Measurements from ENCODE around the gene RPP25. TPM values are rescaled to one million over a fixed set of nuclear protein-coding genes. Genes with fewer than 3 reads are reported as not detected.
A peak's percentile ranks its signal among the peaks of the same experiment; 100 is the strongest.
"Not testable (repeated sequence)": the region's sequence is repeated elsewhere in the genome, so short reads cannot be mapped to it uniquely, and the experiment has no call there.

Gene RPP25
- total and polyA plus RNA-seq, 3 experiments from 2014 or later: 2.5 to 7.4 (median 6.1) TPM

DNA sequence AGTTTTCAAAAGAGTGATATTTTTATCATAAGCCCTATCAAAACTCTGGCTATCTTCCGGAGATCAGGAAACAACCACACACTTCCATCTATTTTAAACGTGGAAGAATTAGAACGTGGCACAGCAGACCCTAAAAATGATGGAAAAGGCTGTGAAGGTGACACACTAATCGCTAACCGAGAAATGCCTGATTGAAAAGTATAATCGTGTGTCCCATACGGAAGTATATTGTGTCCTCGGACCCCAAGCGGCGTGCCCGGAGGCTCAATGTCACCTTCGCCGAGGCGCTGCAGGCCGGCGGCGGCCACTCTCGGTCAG lies 19.3 kb downstream of the RPP25 start:
- POLR2A ChIA-PET: interaction anchor here (1.0 to 1.2 kb wide), 4 partner anchors 20 to 150 kb away, joined by 3 to 8 read pairs (median 6); partner anchors contain the start of genes FAM219B and RPP25
- Histone ChIP-seq H3K36me3 (ENCODE audit: insufficient read depth, low read length) (no peaks in the 10 kb centered on the region), H3K4me1 (ENCODE audit: insufficient read depth, low read length) (peaks cover 23% of the 10 kb centered on the region), H3K9me3 (ENCODE audit: low read length) (no peaks in the 10 kb centered on the region), H3K27me3 (ENCODE audit: insufficient read depth, low read length, poor library complexity, severe bottlenecking) (no peaks in the 10 kb centered on the region), H3K27ac (ENCODE audit: low read depth, low read length) (peak overlapping the region; percentile 86), H3K4me3 (ENCODE audit: low read length) (peak overlapping the region; percentile 67)
- H3K4me1 Mint-ChIP-seq: peaks cover 28 to 42% (median 37%) of the 10 kb centered on the region in 3 donors
- CTCF ChIA-PET: interaction anchor here (0.9 to 1.5 kb wide), 5 partner anchors 13 to 166 kb away, joined by 3 to 8 read pairs (median 4); no protein-coding TSS in a partner anchor
- H3K4me3 Mint-ChIP-seq: peak overlapping the region; percentile 91 to 98 (median 94)
- no peak for DNase-seq
- peaks cover 0 to 6% (median 0%) of the 10 kb centered on the region in 3 donors for H3K36me3 Mint-ChIP-seq
- H3K9me3 Mint-ChIP-seq: no peaks in the 10 kb centered on the region
- peaks cover 0 to 3% of the 10 kb centered on the region in 2 donors for H3K27me3 Mint-ChIP-seq
- peak overlapping the region; percentile 46 to 91 (median 83) for H3K27ac Mint-ChIP-seq

DNA sequence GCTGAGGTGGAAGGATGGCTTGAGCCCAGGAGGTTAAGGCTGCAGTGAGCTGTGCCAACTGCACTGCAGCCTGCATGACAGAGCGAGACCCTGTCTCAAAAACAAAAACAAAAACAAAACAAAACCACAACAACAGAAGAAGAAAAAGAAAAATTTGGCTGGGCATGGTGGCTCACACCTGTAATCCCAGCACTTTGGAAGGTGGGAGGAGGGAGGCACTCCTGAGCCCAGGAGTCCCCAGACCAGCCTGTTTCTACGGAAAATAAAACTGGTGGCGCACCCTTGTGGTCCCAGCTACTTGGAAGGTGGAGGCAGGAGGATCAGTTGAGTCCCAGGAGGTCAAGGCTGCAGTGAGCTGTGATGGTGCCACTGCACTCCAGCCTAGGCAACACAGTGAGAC lies 21.4 kb downstream of the RPP25 start:
- H3K4me1 Mint-ChIP-seq: peaks cover 30 to 48% (median 45%) of the 10 kb centered on the region in 3 donors
- H3K27me3 ChIP-seq (ENCODE audit: insufficient read depth, low read length, poor library complexity, severe bottlenecking); H3K9me3 ChIP-seq (ENCODE audit: low read length); H3K27ac ChIP-seq (ENCODE audit: low read depth, low read length); H3K36me3 ChIP-seq (ENCODE audit: insufficient read depth, low read length); H3K27me3 Mint-ChIP-seq; POLR2A ChIA-PET; H3K9me3 Mint-ChIP-seq; DNase-seq; H3K4me3 ChIP-seq (ENCODE audit: low read length): not testable (repeated sequence)
- CTCF ChIA-PET: interaction anchor here (0.8 to 2.2 kb wide), 4 partner anchors 16 to 269 kb away, joined by 3 to 8 read pairs (median 6); partner anchors contain the start of gene FAM219B
- peak overlapping the region; percentile 50 to 89 (median 59) for H3K4me3 Mint-ChIP-seq
- peak overlapping the region in 6 of 8 donors; percentile 7 to 80 (median 68) for H3K27ac Mint-ChIP-seq
- peaks cover 23% of the 10 kb centered on the region for H3K4me1 ChIP-seq (ENCODE audit: insufficient read depth, low read length)
- H3K36me3 Mint-ChIP-seq: peaks cover 0 to 18% (median 4%) of the 10 kb centered on the region in 3 donors

DNA sequence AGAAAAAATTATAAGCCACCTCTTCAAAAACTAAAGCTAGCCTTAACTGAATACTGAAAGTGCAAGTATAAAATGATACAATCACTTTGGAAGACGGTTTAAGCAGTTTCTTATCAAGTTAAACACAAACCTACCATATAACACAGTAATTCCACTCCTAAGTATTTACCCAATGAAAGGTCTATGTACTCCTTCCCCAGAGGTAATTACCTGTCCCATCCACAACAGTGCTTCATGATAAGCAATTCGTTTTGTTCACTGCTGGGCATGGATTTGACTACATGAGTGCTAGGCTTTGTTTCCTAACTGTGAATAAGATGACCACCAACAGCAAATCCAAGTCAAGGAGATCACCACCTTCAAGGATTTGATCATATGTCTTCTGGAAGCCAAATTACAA lies 23.0 kb downstream of the RPP25 start:
- Histone ChIP-seq H3K27ac (ENCODE audit: low read depth, low read length) (no peak overlapping the region), H3K27me3 (ENCODE audit: insufficient read depth, low read length, poor library complexity, severe bottlenecking) (no peaks in the 10 kb centered on the region), H3K9me3 (ENCODE audit: low read length) (no peaks in the 10 kb centered on the region), H3K4me1 (ENCODE audit: insufficient read depth, low read length) (peaks cover 23% of the 10 kb centered on the region), H3K36me3 (ENCODE audit: insufficient read depth, low read length) (peaks cover 11% of the 10 kb centered on the region), H3K4me3 (ENCODE audit: low read length) (no peak overlapping the region)
- H3K27ac Mint-ChIP-seq: peak overlapping the region in 7 of 8 donors; percentile 7 to 68 (median 36)
- H3K9me3 Mint-ChIP-seq: no peaks in the 10 kb centered on the region
- no peak for DNase-seq
- peaks cover 0 to 30% (median 4%) of the 10 kb centered on the region in 3 donors for H3K36me3 Mint-ChIP-seq
- peaks cover 0 to 1% of the 10 kb centered on the region in 2 donors for H3K27me3 Mint-ChIP-seq
- POLR2A ChIA-PET: no interaction called here
- H3K4me1 Mint-ChIP-seq: peaks cover 30 to 48% (median 45%) of the 10 kb centered on the region in 3 donors
- H3K4me3 Mint-ChIP-seq: peak overlapping the region in 3 of 7 donors; percentile 20 to 71 (median 59)
- CTCF ChIA-PET: interaction anchor here (1.7 to 2.0 kb wide), 2 partner anchors 26 to 32 kb away, joined by 6 to 8 read pairs; partner anchors contain the start of gene FAM219B

DNA sequence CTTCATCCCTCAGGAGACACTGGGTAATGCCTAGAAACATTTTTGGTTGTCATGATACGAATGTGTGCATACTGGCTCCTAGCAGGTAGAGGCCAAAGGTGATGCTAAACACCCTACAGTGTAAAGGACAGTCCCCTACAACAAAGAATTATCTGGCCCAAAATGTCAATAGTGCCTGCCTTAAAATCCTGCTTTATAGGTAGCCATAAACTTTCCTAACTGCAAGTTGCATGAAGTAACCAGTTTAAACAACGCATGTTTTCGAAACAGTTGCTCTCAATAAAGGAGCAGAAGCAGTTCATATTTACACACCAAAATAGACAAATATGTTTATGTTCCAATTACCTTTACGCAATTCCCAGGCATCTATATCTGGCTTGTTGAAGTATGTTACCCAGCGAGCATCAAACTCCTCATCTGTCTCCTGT lies 27.8 kb downstream of the RPP25 start:
- peaks cover 10 to 21% (median 16%) of the 10 kb centered on the region in 3 donors for H3K4me1 Mint-ChIP-seq
- Histone ChIP-seq H3K9me3 (ENCODE audit: low read length) (no peaks in the 10 kb centered on the region), H3K27me3 (ENCODE audit: insufficient read depth, low read length, poor library complexity, severe bottlenecking) (no peaks in the 10 kb centered on the region), H3K36me3 (ENCODE audit: insufficient read depth, low read length) (peaks cover 16% of the 10 kb centered on the region), H3K27ac (ENCODE audit: low read depth, low read length) (no peak overlapping the region), H3K4me3 (ENCODE audit: low read length) (no peak overlapping the region), H3K4me1 (ENCODE audit: insufficient read depth, low read length) (peaks cover 5% of the 10 kb centered on the region)
- ChIA-PET POLR2A (no interaction called here), CTCF (no interaction called here)
- H3K27me3 Mint-ChIP-seq: no peaks in the 10 kb centered on the region
- H3K4me3 Mint-ChIP-seq: no peak overlapping the region
- peaks cover 0 to 49% (median 9%) of the 10 kb centered on the region in 3 donors for H3K36me3 Mint-ChIP-seq
- H3K27ac Mint-ChIP-seq: peak overlapping the region in 1 of 8 donors; percentile 21
- H3K9me3 Mint-ChIP-seq: no peaks in the 10 kb centered on the region
- no peak for DNase-seq

DNA sequence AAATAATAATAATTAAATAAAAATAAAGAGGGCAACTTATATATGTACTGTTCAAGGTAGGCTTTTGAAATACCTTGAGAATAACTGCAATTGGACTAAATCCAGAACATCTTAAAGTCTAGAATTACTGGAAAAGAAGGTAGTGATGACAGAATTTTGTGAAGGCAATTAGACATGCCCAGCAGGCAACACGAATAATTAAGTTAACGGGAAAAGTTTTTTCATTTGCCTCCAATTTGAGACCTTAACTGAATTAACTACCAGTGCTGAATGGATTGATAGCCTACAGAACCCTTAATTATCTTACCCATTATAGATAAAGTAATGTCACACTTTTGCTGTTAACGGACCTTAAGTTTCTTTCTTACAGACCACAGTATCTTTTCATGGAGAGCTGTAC lies 32.0 kb downstream of the RPP25 start:
- no peaks in the 10 kb centered on the region for H3K9me3 Mint-ChIP-seq

DNA sequence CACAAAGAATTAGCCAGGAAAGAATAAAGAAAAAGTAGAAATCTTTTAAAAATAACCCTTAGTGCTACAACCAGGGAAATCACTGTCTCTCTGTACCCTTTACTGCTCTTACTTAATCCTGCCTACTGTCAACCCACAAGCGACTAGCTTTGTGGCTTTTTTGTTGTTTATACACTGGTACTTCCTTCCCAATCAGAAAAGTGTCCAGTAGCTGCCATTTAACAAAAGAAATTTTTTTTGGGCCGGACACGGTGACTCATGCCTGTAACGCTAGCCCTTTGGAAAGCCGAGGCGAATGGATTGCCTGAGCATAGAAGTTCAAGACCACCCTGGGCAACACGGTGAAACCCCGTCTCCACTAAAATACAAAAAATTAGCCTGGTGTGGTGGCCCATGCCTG lies 36.1 kb downstream of the RPP25 start:
- Mint-ChIP-seq H3K27ac (peak overlapping the region in 2 of 8 donors; percentile 4 to 18), H3K36me3 (peaks cover 5 to 68% (median 25%) of the 10 kb centered on the region in 3 donors), H3K4me3 (no peak overlapping the region), H3K4me1 (peaks cover 0 to 5% (median 0%) of the 10 kb centered on the region in 3 donors), H3K9me3 (no peaks in the 10 kb centered on the region), H3K27me3 (no peaks in the 10 kb centered on the region)
- ChIA-PET POLR2A (no interaction called here), CTCF (interaction anchor here (0.8 kb wide), 1 partner anchor 19 kb away, joined by 3 read pairs; no protein-coding TSS in a partner anchor)
- Histone ChIP-seq H3K27ac (ENCODE audit: low read depth, low read length) (no peak overlapping the region), H3K9me3 (ENCODE audit: low read length) (no peaks in the 10 kb centered on the region), H3K4me3 (ENCODE audit: low read length) (no peak overlapping the region), H3K36me3 (ENCODE audit: insufficient read depth, low read length) (peaks cover 25% of the 10 kb centered on the region), H3K27me3 (ENCODE audit: insufficient read depth, low read length, poor library complexity, severe bottlenecking) (no peaks in the 10 kb centered on the region), H3K4me1 (ENCODE audit: insufficient read depth, low read length) (no peaks in the 10 kb centered on the region)
- DNase-seq: no peak

More for the DNA sequence above, 32.0 kb downstream of the RPP25 start:
- H3K27ac ChIP-seq (ENCODE audit: low read depth, low read length): no peak overlapping the region
- no peak for DNase-seq
- Mint-ChIP-seq H3K4me1 (peaks cover 0 to 5% (median 0%) of the 10 kb centered on the region in 3 donors), H3K36me3 (peaks cover 5 to 66% (median 22%) of the 10 kb centered on the region in 3 donors), H3K4me3 (no peak overlapping the region), H3K27me3 (no peaks in the 10 kb centered on the region), H3K27ac (peak overlapping the region in 1 of 8 donors; percentile 48)
- H3K27me3 ChIP-seq (ENCODE audit: insufficient read depth, low read length, poor library complexity, severe bottlenecking): no peaks in the 10 kb centered on the region
- H3K4me1 ChIP-seq (ENCODE audit: insufficient read depth, low read length): no peaks in the 10 kb centered on the region
- no peak overlapping the region for H3K4me3 ChIP-seq (ENCODE audit: low read length)
- ChIA-PET POLR2A (no interaction called here), CTCF (no interaction called here)
- no peaks in the 10 kb centered on the region for H3K9me3 ChIP-seq (ENCODE audit: low read length)
- peaks cover 26% of the 10 kb centered on the region for H3K36me3 ChIP-seq (ENCODE audit: insufficient read depth, low read length)

DNA sequence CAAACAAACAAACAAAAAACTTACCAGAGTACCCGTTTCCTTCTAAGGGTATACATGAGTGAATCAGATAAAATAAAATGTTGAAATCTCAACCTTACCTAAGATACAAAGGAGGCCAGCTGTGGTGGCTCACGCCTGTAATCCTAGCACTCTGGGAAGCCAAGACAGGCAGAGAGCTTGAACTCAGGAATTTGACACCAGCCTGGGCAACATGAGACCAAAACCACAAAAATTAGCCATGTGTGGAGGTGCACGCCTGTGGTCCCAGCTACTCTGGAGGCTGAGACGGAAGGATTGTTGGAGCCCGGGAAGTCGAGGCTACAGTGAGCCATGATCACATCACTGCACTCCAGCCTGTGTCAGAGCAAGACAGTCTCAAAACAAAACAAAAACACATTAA lies 38.9 kb downstream of the RPP25 start:
- no peaks in the 10 kb centered on the region for H3K4me1 ChIP-seq (ENCODE audit: insufficient read depth, low read length)
- H3K36me3 ChIP-seq (ENCODE audit: insufficient read depth, low read length): peaks cover 25% of the 10 kb centered on the region
- no peaks in the 10 kb centered on the region for H3K9me3 ChIP-seq (ENCODE audit: low read length)
- H3K27me3 ChIP-seq (ENCODE audit: insufficient read depth, low read length, poor library complexity, severe bottlenecking): no peaks in the 10 kb centered on the region
- Mint-ChIP-seq H3K9me3 (no peaks in the 10 kb centered on the region), H3K4me3 (no peak overlapping the region), H3K36me3 (peaks cover 5 to 69% (median 21%) of the 10 kb centered on the region in 3 donors), H3K27ac (no peak overlapping the region), H3K27me3 (no peaks in the 10 kb centered on the region), H3K4me1 (no peaks in the 10 kb centered on the region)
- no peak for DNase-seq
- H3K27ac ChIP-seq (ENCODE audit: low read depth, low read length): no peak overlapping the region
- no peak overlapping the region for H3K4me3 ChIP-seq (ENCODE audit: low read length)
- POLR2A ChIA-PET: no interaction called here
- CTCF ChIA-PET: interaction anchor here (1.1 kb wide), 1 partner anchor 16 kb away, joined by 4 read pairs; no protein-coding TSS in a partner anchor

DNA sequence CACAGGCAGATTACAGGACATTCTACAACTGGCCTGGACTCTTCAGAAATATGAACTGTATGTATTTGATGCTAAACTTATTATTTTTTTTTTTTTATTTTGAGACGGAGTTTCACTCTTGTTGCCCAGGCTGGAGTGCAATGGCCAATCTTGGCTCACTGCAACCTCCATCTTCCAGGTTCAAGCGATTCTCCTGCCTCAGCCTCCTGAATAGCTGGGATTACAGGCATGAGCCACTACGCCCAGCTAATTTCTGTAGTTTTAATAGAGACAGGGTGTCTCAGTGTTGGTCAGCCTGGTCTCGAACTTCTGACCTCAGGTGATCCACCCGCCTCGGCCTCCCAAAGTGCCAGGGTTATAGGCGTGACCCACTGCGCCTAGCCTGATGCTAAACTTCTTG lies 42.8 kb downstream of the RPP25 start:
- CTCF ChIA-PET: interaction anchor here (1.3 kb wide), 1 partner anchor 12 kb away, joined by 4 read pairs; no protein-coding TSS in a partner anchor
- H3K9me3 ChIP-seq (ENCODE audit: low read length); H3K4me1 ChIP-seq (ENCODE audit: insufficient read depth, low read length); H3K4me1 Mint-ChIP-seq; POLR2A ChIA-PET; H3K27ac ChIP-seq (ENCODE audit: low read depth, low read length); DNase-seq; H3K27me3 ChIP-seq (ENCODE audit: insufficient read depth, low read length, poor library complexity, severe bottlenecking); H3K27me3 Mint-ChIP-seq; H3K4me3 Mint-ChIP-seq; H3K9me3 Mint-ChIP-seq; H3K36me3 ChIP-seq (ENCODE audit: insufficient read depth, low read length); H3K4me3 ChIP-seq (ENCODE audit: low read length): not testable (repeated sequence)
- peak overlapping the region in 2 of 8 donors; percentile 76 to 77 for H3K27ac Mint-ChIP-seq
- H3K36me3 Mint-ChIP-seq: peaks cover 0 to 46% (median 8%) of the 10 kb centered on the region in 3 donors

All from CD8-positive, alpha-beta memory T cell (primary cell).